CD4-positive, alpha-beta T cell (primary cell): Measurements from ENCODE around the gene IGDCC3. TPM values are rescaled to one million over a fixed set of nuclear protein-coding genes. Genes with fewer than 3 reads are reported as not detected.

Experiments
- ATAC-seq: fragments of 200-7000 bp; cut with Tn5 transposase; one replicate; pipeline ENCODE4 v1.10.0; 2022; ENCODE audit warnings: mild to moderate bottlenecking; ENCODE audit not compliant: poor library complexity
- CTCF ChIA-PET: fragments of 350-600 bp; sonication (Branson Sonifier 250); formaldehyde crosslinking; loops from one replicate; lab custom pipeline; 2021; ENCODE audit warnings: antibody characterized with exemption, inconsistent platforms; lab: Charles Lee
- POLR2A ChIA-PET: fragments of 350-600 bp; sonication (Branson Sonifier 250); formaldehyde crosslinking; loops from one replicate; lab custom pipeline; 2021; ENCODE audit warnings: antibody characterized with exemption, inconsistent platforms; lab: Charles Lee
- DNase-seq, 14 experiments: peaks; one replicate each; pipeline ENCODE4 v3.0.0-alpha.2; 2013 to 2020; ENCODE audit warnings: mixed read lengths in 2 of 14
- H3K27ac ChIP-seq, 2 donors: one replicate each; pipeline versions ENCODE4 v1.5.1 to v1.7.0; 2013; ENCODE audit warnings: low read length in 2 of 2, low read depth in 1 of 2, mild to moderate bottlenecking in 1 of 2
- H3K27me3 ChIP-seq, 2 experiments: 1 replicate in 1 of 2; 2 replicates in 1 of 2; pipeline versions ENCODE4 v1.6.1 to v1.7.0; 2013; ENCODE audit warnings: low read length in 2 of 2, control low read depth in 1 of 2, mild to moderate bottlenecking in 1 of 2, moderate library complexity in 1 of 2; ENCODE audit not compliant: insufficient read depth in 2 of 2, control insufficient read depth in 1 of 2
- H3K36me3 ChIP-seq: one replicate; pipeline ENCODE4 v1.6.1; 2013; ENCODE audit warnings: low read length, control low read depth; ENCODE audit not compliant: insufficient read depth
- H3K4me1 ChIP-seq: one replicate; pipeline ENCODE4 v1.6.1; 2013; ENCODE audit warnings: low read length, control low read depth; ENCODE audit not compliant: insufficient read depth
- H3K4me3 ChIP-seq: one replicate; pipeline ENCODE4 v1.5.1; 2013; ENCODE audit warnings: mild to moderate bottlenecking, low read length, moderate library complexity
- H3K9me3 ChIP-seq, 2 experiments: 1 replicate in 1 of 2; 2 replicates in 1 of 2; pipeline versions ENCODE4 v1.6.1 to v1.7.0; 2013; ENCODE audit warnings: low read length in 2 of 2, mild to moderate bottlenecking in 2 of 2, control low read depth in 1 of 2, moderate library complexity in 1 of 2; ENCODE audit not compliant: control insufficient read depth in 1 of 2, insufficient read depth in 1 of 2
- H3K27ac Mint-ChIP-seq: one replicate; pipeline ENCODE4 v1.8.0; 2020; ENCODE audit warnings: mixed read lengths
- H3K27me3 Mint-ChIP-seq: one replicate; pipeline ENCODE4 v1.8.0; 2021; ENCODE audit warnings: mixed read lengths
- H3K36me3 Mint-ChIP-seq: one replicate; pipeline ENCODE4 v1.8.0; 2021; ENCODE audit warnings: low read depth, mixed read lengths
- H3K4me1 Mint-ChIP-seq: one replicate; pipeline ENCODE4 v1.8.0; 2021; ENCODE audit warnings: low read depth, mixed read lengths
- H3K4me3 Mint-ChIP-seq: one replicate; pipeline ENCODE4 v1.8.0; 2020; ENCODE audit warnings: mild to moderate bottlenecking, mixed read lengths
- H3K9me3 Mint-ChIP-seq: one replicate; pipeline ENCODE4 v1.8.0; 2020; ENCODE audit warnings: mixed read lengths
- intact Hi-C, 2 experiments: fragments of 100-400 bp; cut with DNase I in 1 of 2; cut with micrococcal nuclease in 1 of 2; formaldehyde crosslinking; loops; one replicate each; pipeline versions ENCODE4 v1.15.1 to v1.9.0; 2023 to 2025; cut with DNase I, micrococcal nuclease
- total RNA-seq, 174 experiments: library from RNA in 2 of 174; stranded (reverse) in 2 of 174; gene quantifications; one replicate each; pipeline ENCODE4 v1.2.3 and lab custom pipeline; 2021 to 2026
- TF ChIP-seq, protein P1 (sequence below): fragments of 200-600 bp; IDR thresholded peaks from one replicate; pipeline ENCODE4 v1.8.0; 2022; ENCODE audit warnings: antibody characterized with exemption, mild to moderate bottlenecking

Gene IGDCC3
- total RNA-seq, 2 experiments from 2014 or later: not detected

DNA sequence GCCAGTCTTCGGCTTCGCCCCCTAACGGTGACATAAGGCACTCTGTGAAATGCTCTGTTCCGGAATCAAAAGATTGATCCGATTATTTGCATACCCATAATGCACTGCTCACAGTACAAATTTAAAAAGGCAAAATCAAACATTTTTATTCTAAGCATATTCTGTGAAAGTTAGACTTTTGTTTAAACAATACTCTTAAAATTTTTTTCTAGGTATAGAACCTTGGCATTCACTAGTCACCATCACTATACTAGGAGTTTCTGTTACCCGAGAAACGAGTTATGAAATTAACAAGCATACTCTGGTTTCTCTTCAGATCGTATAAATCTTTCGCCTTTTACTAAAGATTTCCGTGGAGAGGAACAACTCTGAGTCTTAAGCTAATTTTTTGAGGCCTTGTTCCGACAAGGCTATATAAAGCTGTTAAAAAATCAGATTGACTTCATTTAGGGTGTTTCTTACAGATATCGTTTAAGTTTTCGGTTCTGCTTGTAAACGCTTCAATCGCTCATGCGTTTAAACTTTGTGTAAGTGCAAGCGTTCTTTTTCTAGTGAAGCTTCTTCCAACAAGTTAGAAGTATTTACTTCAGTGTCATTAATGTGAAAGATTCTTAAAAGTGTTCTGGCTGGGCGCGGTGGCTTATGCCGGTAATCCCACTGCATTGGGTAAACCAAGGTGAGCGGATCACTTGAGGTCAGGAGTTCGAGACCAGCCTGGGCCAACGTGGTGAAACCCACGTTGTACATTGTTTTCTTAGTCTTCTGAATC, 73.2 kb downstream of the IGDCC3 start, which contains the start of gene RNU5B-1:
TSS of gene RNU5B-1 (plus strand) at position 297 of the 769 bp plus-strand sequence.
- H3K27ac ChIP-seq: peak within 1 kb of the TSS; percentile 72 to 93
- peak; percentile 74 for ATAC-seq
- POLR2A ChIA-PET: interaction anchor here (0.6 to 4.7 kb wide), 36 partner anchors 9 to 1705 kb away, joined by 3 to 106 read pairs (median 4); partner anchors contain the start of genes CIAO2A, CLPX, HACD3 and INTS14
- intact Hi-C loops: loop anchor here (1.0 to 10.0 kb wide), 7 partner anchors 8 to 470 kb away; partner anchors contain the start of genes CLPX (in 2 of the 2), RNU5A-1 (in 2 of the 2) and INTS14 (in 1 of the 2)
- H3K4me3 ChIP-seq: peak within 1 kb of the TSS; percentile 61
- H3K27me3 ChIP-seq: no peaks in the 10 kb centered on the region
- Mint-ChIP-seq H3K4me1 (peaks cover 29% of the 10 kb centered on the region), H3K27ac (peak within 1 kb of the TSS; percentile 100), H3K9me3 (no peaks in the 10 kb centered on the region), H3K4me3 (peak within 1 kb of the TSS; percentile 93), H3K36me3 (peaks cover 20% of the 10 kb centered on the region), H3K27me3 (peaks cover 6% of the 10 kb centered on the region)
- peak; percentile 50 to 92 (median 65) for DNase-seq
- peaks cover 0 to 11% of the 10 kb centered on the region in 2 experiments for H3K9me3 ChIP-seq
- H3K4me1 ChIP-seq: peaks cover 26% of the 10 kb centered on the region
- no peaks in the 10 kb centered on the region for H3K36me3 ChIP-seq
- CTCF ChIA-PET: interaction anchor here (0.6 to 1.0 kb wide), 5 partner anchors 9 to 23 kb away, joined by 3 to 6 read pairs (median 5); partner anchors contain the start of genes PARP16 and RNU5A-1
- TF ChIP-seq, protein P1, sequence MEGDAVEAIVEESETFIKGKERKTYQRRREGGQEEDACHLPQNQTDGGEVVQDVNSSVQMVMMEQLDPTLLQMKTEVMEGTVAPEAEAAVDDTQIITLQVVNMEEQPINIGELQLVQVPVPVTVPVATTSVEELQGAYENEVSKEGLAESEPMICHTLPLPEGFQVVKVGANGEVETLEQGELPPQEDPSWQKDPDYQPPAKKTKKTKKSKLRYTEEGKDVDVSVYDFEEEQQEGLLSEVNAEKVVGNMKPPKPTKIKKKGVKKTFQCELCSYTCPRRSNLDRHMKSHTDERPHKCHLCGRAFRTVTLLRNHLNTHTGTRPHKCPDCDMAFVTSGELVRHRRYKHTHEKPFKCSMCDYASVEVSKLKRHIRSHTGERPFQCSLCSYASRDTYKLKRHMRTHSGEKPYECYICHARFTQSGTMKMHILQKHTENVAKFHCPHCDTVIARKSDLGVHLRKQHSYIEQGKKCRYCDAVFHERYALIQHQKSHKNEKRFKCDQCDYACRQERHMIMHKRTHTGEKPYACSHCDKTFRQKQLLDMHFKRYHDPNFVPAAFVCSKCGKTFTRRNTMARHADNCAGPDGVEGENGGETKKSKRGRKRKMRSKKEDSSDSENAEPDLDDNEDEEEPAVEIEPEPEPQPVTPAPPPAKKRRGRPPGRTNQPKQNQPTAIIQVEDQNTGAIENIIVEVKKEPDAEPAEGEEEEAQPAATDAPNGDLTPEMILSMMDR: peak; percentile 96

DNA sequence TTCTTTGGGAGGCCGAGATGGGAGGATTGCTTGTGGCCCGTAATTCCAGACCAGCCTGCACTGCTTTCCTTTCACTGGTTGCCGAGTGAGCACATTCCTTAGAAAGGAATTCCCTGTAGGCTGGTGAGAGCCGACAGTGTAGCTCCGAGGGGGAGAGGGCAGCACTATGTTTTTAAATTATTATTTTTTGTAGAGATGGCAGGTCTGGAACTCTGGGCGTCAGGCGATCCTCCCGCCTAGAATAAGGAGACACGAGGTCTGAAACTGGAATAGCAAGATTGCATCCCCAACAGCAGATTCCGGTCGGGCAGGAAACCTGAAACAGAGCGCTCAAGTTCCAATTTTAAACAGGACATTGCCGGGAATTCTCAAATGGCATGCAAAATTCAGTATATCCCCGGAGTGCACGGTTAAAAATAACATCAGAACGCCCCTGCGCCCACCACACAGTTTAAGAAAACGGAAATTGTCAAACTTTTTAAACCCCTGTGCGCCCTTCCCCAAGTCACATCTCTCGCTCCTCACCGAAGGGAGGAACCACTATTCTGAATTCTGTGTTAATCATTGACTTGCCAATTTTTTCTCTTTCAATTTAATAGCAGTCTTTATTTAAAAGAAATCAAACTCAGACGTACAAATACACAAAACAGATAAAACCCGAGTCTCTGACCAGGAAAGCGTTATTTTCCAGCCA, 74.0 kb downstream of the IGDCC3 start:
- peak overlapping the region; percentile 72 to 93 for H3K27ac ChIP-seq
- peaks cover 0 to 11% of the 10 kb centered on the region in 2 experiments for H3K9me3 ChIP-seq
- no peaks in the 10 kb centered on the region for H3K27me3 ChIP-seq
- ATAC-seq: peak; percentile 10
- peaks cover 27% of the 10 kb centered on the region for H3K4me1 ChIP-seq
- TF ChIP-seq, protein P1: no peak
- Mint-ChIP-seq H3K9me3 (no peaks in the 10 kb centered on the region), H3K36me3 (peaks cover 20% of the 10 kb centered on the region), H3K4me3 (peak overlapping the region; percentile 93), H3K27me3 (peaks cover 6% of the 10 kb centered on the region), H3K27ac (peak overlapping the region; percentile 100), H3K4me1 (peaks cover 36% of the 10 kb centered on the region)
- intact Hi-C loops: loop anchor here (1.0 to 10.0 kb wide), 7 partner anchors 8 to 469 kb away; partner anchors contain the start of genes CLPX (in 2 of the 2), RNU5A-1 (in 2 of the 2) and INTS14 (in 1 of the 2)
- no peaks in the 10 kb centered on the region for H3K36me3 ChIP-seq
- peak overlapping the region; percentile 61 for H3K4me3 ChIP-seq
- ChIA-PET CTCF (interaction anchor here (1.0 kb wide), 1 partner anchor 23 kb away, joined by 3 read pairs; no protein-coding TSS in a partner anchor), POLR2A (interaction anchor here (0.7 to 4.7 kb wide), 27 partner anchors 9 to 1210 kb away, joined by 3 to 106 read pairs (median 5); partner anchors contain the start of genes CIAO2A, CLPX, HACD3 and INTS14)
- DNase-seq: peak in 2 of 14 experiments; percentile 21 to 36

DNA sequence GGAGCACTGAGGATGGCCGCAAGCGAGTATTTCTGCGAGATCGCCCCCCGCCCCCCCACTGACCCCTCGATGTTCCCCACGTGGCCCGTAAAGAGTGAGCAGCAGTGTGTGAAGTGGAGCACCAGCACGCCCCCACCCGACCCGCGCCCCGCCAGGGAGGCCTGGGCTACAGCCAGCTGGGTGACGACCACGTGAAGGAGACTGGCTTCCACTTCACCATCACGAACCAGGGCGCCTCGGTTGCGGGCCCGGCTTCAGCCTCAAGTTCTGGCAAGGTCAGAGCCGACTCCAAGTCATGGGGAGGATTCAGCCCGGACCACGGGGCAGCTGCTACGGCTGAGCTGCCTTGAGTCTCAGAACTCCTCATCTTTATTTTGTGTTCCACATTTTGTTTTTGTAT, 75.7 kb downstream of the IGDCC3 start:
- Histone ChIP-seq H3K27me3 (no peaks in the 10 kb centered on the region), H3K9me3 (peaks cover 0 to 11% of the 10 kb centered on the region in 2 experiments), H3K27ac (no peak overlapping the region), H3K4me1 (peaks cover 42% of the 10 kb centered on the region), H3K36me3 (no peaks in the 10 kb centered on the region), H3K4me3 (no peak overlapping the region)
- Mint-ChIP-seq H3K4me3 (no peak overlapping the region), H3K9me3 (no peaks in the 10 kb centered on the region), H3K4me1 (peaks cover 53% of the 10 kb centered on the region), H3K27me3 (peaks cover 6% of the 10 kb centered on the region), H3K36me3 (peaks cover 25% of the 10 kb centered on the region), H3K27ac (peak overlapping the region; percentile 55)
- ATAC-seq (no peak), DNase-seq (peak in 1 of 14 experiments; percentile 29)
- TF ChIP-seq, protein P1: no peak
- intact Hi-C loops: loop anchor here in 1 of 2 experiments (5.0 to 10.0 kb wide), 3 partner anchors 270 to 467 kb away; partner anchors contain the start of gene INTS14
- CTCF ChIA-PET: no interaction called here
- POLR2A ChIA-PET: no interaction called here
